ENCODE results near the gene CDC42SE2. TPM values are rescaled to one million over a fixed set of nuclear protein-coding genes. Genes with fewer than 3 reads are reported as not detected.

The CDC42SE2 gene
- polyA plus RNA-seq, 1 donor from 2014 or later = 48.2 TPM

DNA sequence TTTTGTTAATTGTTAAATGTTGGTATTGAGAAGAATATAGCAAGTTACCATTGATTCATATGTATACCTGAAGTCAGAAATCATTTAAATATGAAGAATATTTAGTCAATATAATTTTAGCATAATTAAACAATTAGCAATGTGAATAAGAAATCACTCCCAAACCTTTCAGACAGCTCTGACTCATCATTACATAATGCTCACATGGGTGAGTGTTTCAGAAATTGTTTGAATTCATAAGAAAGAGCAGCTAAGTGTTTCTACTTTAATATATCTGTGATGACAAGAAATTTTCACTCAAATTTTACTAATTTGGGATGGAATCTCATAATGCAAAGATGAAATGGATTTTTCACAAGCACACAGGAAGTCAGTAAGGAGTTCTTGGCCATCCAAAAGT, 42.0 kb upstream of the CDC42SE2 start:
- H3K4me2 ChIP-seq (ENCODE audit: low read length) = no peak overlapping the region
- no peak overlapping the region for H3K4me3 ChIP-seq (ENCODE audit: low read length)
- no peak overlapping the region for H2AFZ ChIP-seq (ENCODE audit: low read depth, low read length)
- no peak for TF ChIP-seq CTCF (IDR thresholded peaks at IDR 0.05; ENCODE audit: poor library complexity, severe bottlenecking)
- no peak for TF ChIP-seq SMC3 (conservative IDR thresholded peaks at IDR 0.05; ENCODE audit: poor library complexity)
- TF ChIP-seq EZH2 (IDR thresholded peaks at IDR 0.05; ENCODE audit: borderline replicate concordance, insufficient read depth, low read length, poor library complexity, severe bottlenecking) = no peak
- TF ChIP-seq EP300 (conservative IDR thresholded peaks at IDR 0.05; ENCODE audit: poor library complexity, severe bottlenecking) = no peak
- TF ChIP-seq, protein P1, sequence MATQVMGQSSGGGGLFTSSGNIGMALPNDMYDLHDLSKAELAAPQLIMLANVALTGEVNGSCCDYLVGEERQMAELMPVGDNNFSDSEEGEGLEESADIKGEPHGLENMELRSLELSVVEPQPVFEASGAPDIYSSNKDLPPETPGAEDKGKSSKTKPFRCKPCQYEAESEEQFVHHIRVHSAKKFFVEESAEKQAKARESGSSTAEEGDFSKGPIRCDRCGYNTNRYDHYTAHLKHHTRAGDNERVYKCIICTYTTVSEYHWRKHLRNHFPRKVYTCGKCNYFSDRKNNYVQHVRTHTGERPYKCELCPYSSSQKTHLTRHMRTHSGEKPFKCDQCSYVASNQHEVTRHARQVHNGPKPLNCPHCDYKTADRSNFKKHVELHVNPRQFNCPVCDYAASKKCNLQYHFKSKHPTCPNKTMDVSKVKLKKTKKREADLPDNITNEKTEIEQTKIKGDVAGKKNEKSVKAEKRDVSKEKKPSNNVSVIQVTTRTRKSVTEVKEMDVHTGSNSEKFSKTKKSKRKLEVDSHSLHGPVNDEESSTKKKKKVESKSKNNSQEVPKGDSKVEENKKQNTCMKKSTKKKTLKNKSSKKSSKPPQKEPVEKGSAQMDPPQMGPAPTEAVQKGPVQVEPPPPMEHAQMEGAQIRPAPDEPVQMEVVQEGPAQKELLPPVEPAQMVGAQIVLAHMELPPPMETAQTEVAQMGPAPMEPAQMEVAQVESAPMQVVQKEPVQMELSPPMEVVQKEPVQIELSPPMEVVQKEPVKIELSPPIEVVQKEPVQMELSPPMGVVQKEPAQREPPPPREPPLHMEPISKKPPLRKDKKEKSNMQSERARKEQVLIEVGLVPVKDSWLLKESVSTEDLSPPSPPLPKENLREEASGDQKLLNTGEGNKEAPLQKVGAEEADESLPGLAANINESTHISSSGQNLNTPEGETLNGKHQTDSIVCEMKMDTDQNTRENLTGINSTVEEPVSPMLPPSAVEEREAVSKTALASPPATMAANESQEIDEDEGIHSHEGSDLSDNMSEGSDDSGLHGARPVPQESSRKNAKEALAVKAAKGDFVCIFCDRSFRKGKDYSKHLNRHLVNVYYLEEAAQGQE (IDR thresholded peaks at IDR 0.05; ENCODE audit: borderline replicate concordance) = no peak
- TF ChIP-seq TAF1 (IDR thresholded peaks at IDR 0.05; ENCODE audit: low read depth) = no peak
- no peak for TF ChIP-seq MXI1 (conservative IDR thresholded peaks at IDR 0.05; ENCODE audit: poor library complexity, severe bottlenecking)
- TF ChIP-seq POLR2AphosphoS5 (IDR thresholded peaks at IDR 0.05) = no peak
- TF ChIP-seq RAD21 (conservative IDR thresholded peaks at IDR 0.05) = no peak
- H3K79me2 ChIP-seq (replicated peaks; ENCODE audit: insufficient read depth, low read length) = no peaks in the 10 kb centered on the region
- no peaks in the 10 kb centered on the region for H3K9me2 ChIP-seq (ENCODE audit: insufficient read depth, low read length)
- H3F3A ChIP-seq (ENCODE audit: insufficient read depth, low read length, poor library complexity, severe bottlenecking) = no peaks in the 10 kb centered on the region
- H3K36me3 ChIP-seq (ENCODE audit: insufficient read depth, low read length) = no peaks in the 10 kb centered on the region
- H3K27ac ChIP-seq (ENCODE audit: low read length) = no peak overlapping the region
- H3K9me3 ChIP-seq (ENCODE audit: low read length) = no peaks in the 10 kb centered on the region
- H3K9ac ChIP-seq (ENCODE audit: low read length) = no peak overlapping the region
- no peaks in the 10 kb centered on the region for H4K20me1 ChIP-seq (ENCODE audit: insufficient read depth)
- no peaks in the 10 kb centered on the region for H3K27me3 ChIP-seq (ENCODE audit: insufficient read depth, low read depth, low read length)

DNA sequence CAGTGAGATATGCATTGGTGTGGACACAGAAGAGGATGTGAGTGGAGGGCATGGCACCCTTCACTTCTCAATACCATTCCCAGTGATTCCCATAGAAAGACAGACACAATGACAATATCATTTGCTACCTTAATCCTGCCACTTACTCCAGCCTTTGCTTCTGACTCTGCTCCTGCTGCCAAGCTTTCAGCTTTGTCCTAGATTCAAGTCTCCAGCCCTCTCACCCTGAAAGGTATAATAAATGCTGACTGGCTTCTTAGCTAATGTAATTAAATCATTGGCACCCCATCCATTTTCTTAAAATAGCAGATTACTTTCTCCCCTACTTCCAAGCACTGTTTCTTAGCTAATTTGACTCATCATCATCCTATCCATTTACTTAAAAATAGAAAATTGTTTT, 41.1 kb upstream of the CDC42SE2 start:
- Histone ChIP-seq H3K27ac (ENCODE audit: low read length) (no peak overlapping the region), H2AFZ (ENCODE audit: low read depth, low read length) (no peak overlapping the region), H3K79me2 (replicated peaks; ENCODE audit: insufficient read depth, low read length) (no peaks in the 10 kb centered on the region), H3K36me3 (ENCODE audit: insufficient read depth, low read length) (no peaks in the 10 kb centered on the region), H3K9me3 (ENCODE audit: low read length) (no peaks in the 10 kb centered on the region), H3F3A (ENCODE audit: insufficient read depth, low read length, poor library complexity, severe bottlenecking) (no peaks in the 10 kb centered on the region), H3K27me3 (ENCODE audit: insufficient read depth, low read depth, low read length) (no peaks in the 10 kb centered on the region), H3K9me2 (ENCODE audit: insufficient read depth, low read length) (no peaks in the 10 kb centered on the region), H4K20me1 (ENCODE audit: insufficient read depth) (no peaks in the 10 kb centered on the region), H3K4me2 (ENCODE audit: low read length) (no peak overlapping the region), H3K4me3 (ENCODE audit: low read length) (no peak overlapping the region), H3K9ac (ENCODE audit: low read length) (no peak overlapping the region)
- TF ChIP-seq EP300 (conservative IDR thresholded peaks at IDR 0.05; ENCODE audit: poor library complexity, severe bottlenecking) (no peak), CTCF (IDR thresholded peaks at IDR 0.05; ENCODE audit: poor library complexity, severe bottlenecking) (no peak), SMC3 (conservative IDR thresholded peaks at IDR 0.05; ENCODE audit: poor library complexity) (no peak), RAD21 (conservative IDR thresholded peaks at IDR 0.05) (no peak), TAF1 (IDR thresholded peaks at IDR 0.05; ENCODE audit: low read depth) (no peak), EZH2 (IDR thresholded peaks at IDR 0.05; ENCODE audit: borderline replicate concordance, insufficient read depth, low read length, poor library complexity, severe bottlenecking) (no peak), POLR2AphosphoS5 (IDR thresholded peaks at IDR 0.05) (no peak), MXI1 (conservative IDR thresholded peaks at IDR 0.05; ENCODE audit: poor library complexity, severe bottlenecking) (no peak)
- TF ChIP-seq, protein P1 (IDR thresholded peaks at IDR 0.05; ENCODE audit: borderline replicate concordance) = no peak

Measured in neural cell (in vitro differentiated cells).